H9 (cell line): ENCODE results near the gene SIRT7. TPM values are rescaled to one million over a fixed set of nuclear protein-coding genes. Genes with fewer than 3 reads are reported as not detected.

Experiments
- DNase-seq: peaks from one replicate; pipeline ENCODE4 v3.0.0-alpha.2; 2017
- H2AFZ ChIP-seq: one replicate; pipeline ENCODE4 v1.6.1; 2013; ENCODE audit warnings: mild to moderate bottlenecking, low read length, control low read depth, moderate library complexity
- H2AK5ac ChIP-seq: 2 replicates; pipeline ENCODE4 v1.6.1; 2013; ENCODE audit warnings: low read length, control low read depth, mixed read lengths; ENCODE audit not compliant: insufficient read length
- H2BK120ac ChIP-seq: one replicate; pipeline ENCODE4 v1.6.1; 2013; ENCODE audit warnings: low read depth, mild to moderate bottlenecking, low read length, control low read depth, inconsistent platforms; ENCODE audit not compliant: poor library complexity, severe bottlenecking
- H2BK12ac ChIP-seq: 2 replicates; pipeline ENCODE4 v1.6.1; 2013; ENCODE audit warnings: low read length, control low read depth, mixed read lengths, low read depth; ENCODE audit not compliant: insufficient read length
- H2BK15ac ChIP-seq: 2 replicates; pipeline ENCODE4 v1.6.1; 2013; ENCODE audit warnings: low read depth, low read length, control low read depth
- H2BK20ac ChIP-seq: one replicate; pipeline ENCODE4 v1.6.1; 2013; ENCODE audit warnings: low read depth, mild to moderate bottlenecking, low read length, control low read depth, inconsistent platforms; ENCODE audit not compliant: poor library complexity, severe bottlenecking
- H2BK5ac ChIP-seq: 2 replicates; pipeline ENCODE4 v1.6.1; 2013; ENCODE audit warnings: low read length, control low read depth, mixed read lengths; ENCODE audit not compliant: insufficient read length
- H3K14ac ChIP-seq: 2 replicates; pipeline ENCODE4 v1.6.1; 2013; ENCODE audit warnings: low read length, control low read depth; ENCODE audit not compliant: insufficient read depth
- H3K18ac ChIP-seq: 2 replicates; pipeline ENCODE4 v1.6.1; 2013; ENCODE audit warnings: low read depth, mild to moderate bottlenecking, mixed read lengths, low read length, control low read depth; ENCODE audit not compliant: insufficient read length
- H3K23ac ChIP-seq: 2 replicates; pipeline ENCODE4 v1.6.1; 2013; ENCODE audit warnings: low read length, control low read depth, mixed read lengths, low read depth; ENCODE audit not compliant: insufficient read length
- H3K23me2 ChIP-seq: 2 replicates; pipeline ENCODE4 v1.6.1; 2013; ENCODE audit warnings: low read depth, mild to moderate bottlenecking, mixed read lengths, low read length, control low read depth; ENCODE audit not compliant: insufficient read length, poor library complexity, severe bottlenecking
- H3K27ac ChIP-seq: 2 replicates; pipeline ENCODE4 v1.5.1; 2013; ENCODE audit warnings: low read length, control low read depth, mixed read lengths, low read depth; ENCODE audit not compliant: insufficient read length
- H3K27me3 ChIP-seq: 2 replicates; pipeline ENCODE4 v1.6.1; 2013; ENCODE audit warnings: low read length, control low read depth, inconsistent platforms; ENCODE audit not compliant: insufficient read depth
- H3K4ac ChIP-seq: 2 replicates; pipeline ENCODE4 v1.6.1; 2013; ENCODE audit warnings: low read depth, mild to moderate bottlenecking, control low read depth, inconsistent platforms, low read length, moderate library complexity
- H3K4me1 ChIP-seq: 2 replicates; pipeline ENCODE4 v1.6.1; 2013; ENCODE audit warnings: low read length, control low read depth, inconsistent platforms; ENCODE audit not compliant: insufficient read depth
- H3K4me2 ChIP-seq: 2 replicates; pipeline ENCODE4 v1.6.1; 2013; ENCODE audit warnings: low read length, control low read depth, mixed read lengths; ENCODE audit not compliant: insufficient read length, insufficient read depth
- H3K56ac ChIP-seq: 2 replicates; pipeline ENCODE4 v1.6.1; 2013; ENCODE audit warnings: low read depth, mild to moderate bottlenecking, mixed read lengths, low read length, control low read depth; ENCODE audit not compliant: insufficient read length
- H3K79me1 ChIP-seq: 2 replicates; pipeline ENCODE4 v1.6.1; 2013; ENCODE audit warnings: low read depth, mild to moderate bottlenecking, moderate library complexity, low read length, control low read depth, inconsistent platforms; ENCODE audit not compliant: insufficient read depth, poor library complexity, severe bottlenecking
- H3K79me2 ChIP-seq: 2 replicates; pipeline ENCODE4 v1.6.1; 2013; ENCODE audit warnings: low read length, control low read depth, inconsistent platforms; ENCODE audit not compliant: insufficient read depth
- H3K9ac ChIP-seq: 2 replicates; pipeline ENCODE4 v1.6.1; 2013; ENCODE audit warnings: low read length, control low read depth, mixed read lengths; ENCODE audit not compliant: insufficient read length; ENCODE audit errors: extremely low read depth
- H3K9me3 ChIP-seq: one replicate; pipeline ENCODE4 v1.6.1; 2013; ENCODE audit warnings: low read depth, low read length, inconsistent platforms; ENCODE audit not compliant: control insufficient read depth
- H3T11ph ChIP-seq: one replicate; pipeline ENCODE4 v1.6.1; 2013; ENCODE audit warnings: mild to moderate bottlenecking, low read length, control low read depth, inconsistent platforms
- H4K20me1 ChIP-seq: one replicate; pipeline ENCODE4 v1.6.1; 2013; ENCODE audit not compliant: control insufficient read depth, insufficient read length, insufficient read depth
- H4K5ac ChIP-seq: 2 replicates; pipeline ENCODE4 v1.6.1; 2013; ENCODE audit warnings: low read depth, mild to moderate bottlenecking, mixed read lengths, low read length, control low read depth; ENCODE audit not compliant: insufficient read length
- H4K8ac ChIP-seq: replicated peaks from 2 replicates; pipeline ENCODE4 v1.6.1; 2013; ENCODE audit warnings: low read length, control low read depth, mixed read lengths, low read depth; ENCODE audit not compliant: insufficient read length
- H4K91ac ChIP-seq: 2 replicates; pipeline ENCODE4 v1.6.1; 2013; ENCODE audit warnings: low read depth, mild to moderate bottlenecking, moderate library complexity, mixed read lengths, low read length, control low read depth; ENCODE audit not compliant: insufficient read length
- H3K27ac Mint-ChIP-seq, 3 experiments: 2 replicates in 2 of 3; 3 replicates in 1 of 3; pipeline ENCODE4 v1.8.0; 2020 to 2021; ENCODE audit warnings: mixed read lengths in 3 of 3, mild to moderate bottlenecking in 1 of 3, moderate library complexity in 1 of 3
- H3K27me3 Mint-ChIP-seq: 2 replicates; pipeline ENCODE4 v1.8.0; 2021; ENCODE audit warnings: low read depth, mild to moderate bottlenecking, moderate library complexity, mixed read lengths
- H3K36me3 Mint-ChIP-seq, 3 experiments: 2 replicates in 2 of 3; 3 replicates in 1 of 3; pipeline ENCODE4 v1.8.0; 2020 to 2021; ENCODE audit warnings: low read depth in 3 of 3, mixed read lengths in 3 of 3; ENCODE audit not compliant: insufficient read depth in 1 of 3
- H3K4me1 Mint-ChIP-seq, 2 experiments: 2 replicates each; pipeline ENCODE4 v1.8.0; 2020; ENCODE audit warnings: mixed read lengths in 2 of 2
- H3K4me3 Mint-ChIP-seq, 2 experiments: 2 replicates in 1 of 2; 3 replicates in 1 of 2; pipeline ENCODE4 v1.8.0; 2020 to 2021; ENCODE audit warnings: mild to moderate bottlenecking in 2 of 2, mixed read lengths in 2 of 2, moderate library complexity in 1 of 2
- H3K9me3 Mint-ChIP-seq, 2 experiments: 2 replicates in 1 of 2; 3 replicates in 1 of 2; pipeline ENCODE4 v1.8.0; 2020; ENCODE audit warnings: mild to moderate bottlenecking in 2 of 2, mixed read lengths in 2 of 2, moderate library complexity in 1 of 2
- CTCF ChIP-seq: fragments of 200-600 bp; sonication (generic); conservative IDR thresholded peaks from 3 replicates; pipeline ENCODE4 v1.8.0; 2021; ENCODE audit warnings: antibody characterized with exemption, mild to moderate bottlenecking
- WGBS: extraction: QIAGEN DNeasy Blood & Tissue Kit; methylation state at CpG from one replicate; pipeline ENCODE4 v1.1.7; 2013; ENCODE audit warnings: missing lambda C conversion rate, low lambda C conversion rate, mixed read lengths; ENCODE audit not compliant: insufficient read length; ENCODE audit errors: extremely low coverage; 5-methylcytosine and 5-hydroxymethylcytosine counted together
- total RNA-seq: library from RNA; stranded (reverse); gene quantifications from 2 replicates; pipeline ENCODE4 v1.2.1, GENCODE V29; 2021

The SIRT7 gene
- total RNA-seq, 1 experiment from 2014 or later = 29.7 TPM

- Histone ChIP-seq H3K18ac (no peak overlapping the region), H2BK20ac (no peak overlapping the region), H3K27ac (no peak overlapping the region), H2BK120ac (no peak overlapping the region), H4K91ac (no peak overlapping the region), H3K23ac (no peak overlapping the region), H2AFZ (no peak overlapping the region), H4K8ac (no peak overlapping the region), H2AK5ac (no peak overlapping the region), H2BK15ac (no peak overlapping the region), H3K79me1 (no peaks in the 10 kb centered on the region), H3K56ac (no peak overlapping the region), H3K4ac (no peak overlapping the region), H3K4me1 (no peaks in the 10 kb centered on the region), H3K27me3 (no peaks in the 10 kb centered on the region), H3K79me2 (no peaks in the 10 kb centered on the region), H3K9ac (no peak overlapping the region), H4K5ac (no peak overlapping the region), H2BK5ac (no peak overlapping the region), H3T11ph (no peak overlapping the region), H4K20me1 (no peaks in the 10 kb centered on the region), H2BK12ac (no peak overlapping the region), H3K23me2 (no peaks in the 10 kb centered on the region), H3K4me2 (no peak overlapping the region), H3K14ac (no peak overlapping the region), H3K9me3 (no peaks in the 10 kb centered on the region)
- DNase-seq = no peak
- H3K9me3 Mint-ChIP-seq = no peaks in the 10 kb centered on the region; a peak in 1 of 5 replicates
- no peak overlapping the region for H3K27ac Mint-ChIP-seq
- no peak for TF ChIP-seq CTCF
- no peak overlapping the region for H3K4me3 Mint-ChIP-seq
- no CpG with 5 or more reads among the region's 3 CpGs for WGBS
- peaks cover 14 to 47% (median 43%) of the 10 kb centered on the region in 3 experiments for H3K36me3 Mint-ChIP-seq
- H3K27me3 Mint-ChIP-seq = no peaks in the 10 kb centered on the region; the same call in 1 of the 2 replicates
- H3K4me1 Mint-ChIP-seq = no peaks in the 10 kb centered on the region
Measured at GRCh38 chr17:81878294-81878693, 39.7 kb downstream of the SIRT7 start.
